DMS153 (cell line): ENCODE measurements around the gene TSR1.

Experiments
- DNase-seq: peaks from one replicate; lab custom pipeline; 2025; lab: John Stamatoyannopoulos, UW

The TSR1 gene

GRCh38 chr17:2336215-2336851 lies at the start of gene TSR1:
TSR1 (minus strand) TSS chr17:2336457; CDS start chr17:2336427, 30 bp downstream.
- peak; percentile 40 for DNase-seq

GRCh38 chr17:2385240-2386210 lies 49.3 kb upstream of the TSR1 start:
- DNase-seq, result no peak

GRCh38 chr17:2384439-2385127 lies 48.3 kb upstream of the TSR1 start:
- no peak for DNase-seq

DNA sequence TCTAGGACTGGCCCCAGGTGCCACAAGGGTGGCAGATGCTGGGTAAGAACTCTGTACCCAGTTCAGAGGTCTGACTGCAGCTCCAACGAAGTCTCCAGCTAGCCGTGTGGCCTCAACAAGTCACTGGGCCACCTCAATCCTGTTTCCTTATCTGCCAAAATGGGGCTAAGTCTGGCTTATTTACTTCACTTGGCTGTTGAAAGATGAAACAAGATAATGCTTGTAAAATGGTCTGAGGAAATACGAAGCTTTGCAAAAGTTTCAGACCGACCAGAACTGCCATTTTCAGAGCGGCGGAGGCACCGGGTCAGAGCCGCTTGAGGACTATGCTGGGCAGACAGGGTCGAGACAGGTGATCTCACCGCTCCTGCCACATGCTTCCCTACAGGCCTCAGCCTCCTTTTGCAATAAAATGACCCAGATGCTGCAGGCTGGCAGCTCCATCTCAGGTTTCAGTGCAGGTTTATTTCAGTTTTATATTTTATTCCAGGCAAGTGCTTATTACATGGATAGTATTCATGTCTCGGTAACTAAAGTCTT lies 47.4 kb upstream of the TSR1 start:
- no peak for DNase-seq

GRCh38 chr17:2380950-2381649 lies 44.8 kb upstream of the TSR1 start:
- no peak for DNase-seq

GRCh38 chr17:2380226-2380922 lies 44.1 kb upstream of the TSR1 start:
- no peak for DNase-seq

DNA sequence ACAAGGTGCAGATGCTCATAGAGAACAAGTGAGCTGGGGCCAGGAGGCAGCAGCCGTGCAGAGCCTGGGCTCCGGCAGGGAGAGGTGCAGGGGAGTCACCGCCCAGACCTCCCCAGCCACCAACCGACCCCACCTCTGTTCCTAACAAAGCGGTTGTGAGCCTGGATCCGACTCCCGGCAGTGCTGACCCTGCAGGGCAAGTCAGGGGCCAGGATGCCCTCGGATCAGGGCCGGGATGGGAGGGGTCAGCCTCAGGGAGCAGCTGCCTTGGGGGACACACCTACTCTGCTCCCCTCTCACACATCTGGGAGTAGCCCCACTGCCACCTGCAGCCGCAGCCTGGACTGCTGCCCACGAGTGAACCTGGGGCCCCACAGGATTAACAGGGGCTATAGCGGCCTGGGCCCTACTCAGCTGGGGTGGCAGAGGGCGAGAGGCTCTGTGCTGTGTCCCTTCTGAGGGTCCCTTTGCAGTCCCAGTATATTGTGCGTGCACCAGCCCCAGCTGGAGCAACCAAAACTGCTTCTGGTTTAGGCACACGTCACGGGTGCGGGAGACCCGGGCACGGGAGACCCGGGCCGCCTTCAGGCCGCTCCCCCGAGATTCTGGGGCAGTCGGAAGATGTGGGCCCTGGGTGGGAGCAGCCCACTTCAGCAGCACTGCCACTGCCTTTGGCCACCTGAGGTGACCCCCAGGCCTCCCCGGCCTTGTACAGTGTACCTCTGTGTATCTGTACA lies 43.4 kb upstream of the TSR1 start:
- no peak for DNase-seq

GRCh38 chr17:2378905-2379304 lies 42.6 kb upstream of the TSR1 start:
- DNase-seq, result no peak

DNA sequence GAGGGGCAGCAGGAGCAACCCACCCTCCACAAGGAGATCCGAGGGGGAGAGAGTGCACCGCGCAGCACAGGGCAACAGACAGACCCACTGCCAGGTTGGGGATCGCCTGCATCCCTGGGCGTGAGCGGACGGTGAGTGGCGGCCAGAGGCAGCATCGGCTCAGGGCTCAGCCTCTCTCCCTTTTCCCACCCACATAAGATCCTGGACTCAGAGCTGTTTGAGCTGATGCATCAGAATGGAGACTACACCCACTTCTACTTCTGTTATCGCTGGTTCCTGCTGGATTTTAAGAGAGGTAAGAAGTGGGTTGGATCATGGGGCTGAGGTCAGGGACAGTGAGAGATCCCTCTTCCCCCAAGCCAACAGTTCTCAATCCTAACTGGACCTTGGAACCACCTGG lies 41.4 kb upstream of the TSR1 start:
- no peak for DNase-seq

- no peak for DNase-seq
Measured at GRCh38 chr17:2376107-2376506, 39.9 kb upstream of the TSR1 start.

DNA sequence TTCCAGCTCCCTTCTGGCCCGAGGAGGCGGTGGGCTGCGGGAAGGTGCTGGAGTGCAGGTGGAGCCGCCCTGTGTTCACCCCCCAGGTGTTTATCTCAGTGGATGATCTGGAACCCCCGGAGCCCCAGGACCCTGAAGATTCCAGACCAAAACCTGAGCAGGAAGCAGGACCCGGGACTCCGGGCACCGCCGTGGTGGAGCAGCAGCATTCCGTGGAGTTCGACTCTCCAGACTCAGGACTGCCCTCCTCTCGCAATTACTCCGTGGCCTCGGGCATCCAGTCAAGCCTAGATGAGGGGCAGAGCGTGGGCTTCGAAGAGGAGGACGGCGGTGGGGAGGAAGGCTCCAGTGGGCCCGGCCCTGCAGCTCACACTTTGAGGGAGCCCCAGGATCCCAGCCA lies 39.1 kb upstream of the TSR1 start:
- no peak for DNase-seq

DNA sequence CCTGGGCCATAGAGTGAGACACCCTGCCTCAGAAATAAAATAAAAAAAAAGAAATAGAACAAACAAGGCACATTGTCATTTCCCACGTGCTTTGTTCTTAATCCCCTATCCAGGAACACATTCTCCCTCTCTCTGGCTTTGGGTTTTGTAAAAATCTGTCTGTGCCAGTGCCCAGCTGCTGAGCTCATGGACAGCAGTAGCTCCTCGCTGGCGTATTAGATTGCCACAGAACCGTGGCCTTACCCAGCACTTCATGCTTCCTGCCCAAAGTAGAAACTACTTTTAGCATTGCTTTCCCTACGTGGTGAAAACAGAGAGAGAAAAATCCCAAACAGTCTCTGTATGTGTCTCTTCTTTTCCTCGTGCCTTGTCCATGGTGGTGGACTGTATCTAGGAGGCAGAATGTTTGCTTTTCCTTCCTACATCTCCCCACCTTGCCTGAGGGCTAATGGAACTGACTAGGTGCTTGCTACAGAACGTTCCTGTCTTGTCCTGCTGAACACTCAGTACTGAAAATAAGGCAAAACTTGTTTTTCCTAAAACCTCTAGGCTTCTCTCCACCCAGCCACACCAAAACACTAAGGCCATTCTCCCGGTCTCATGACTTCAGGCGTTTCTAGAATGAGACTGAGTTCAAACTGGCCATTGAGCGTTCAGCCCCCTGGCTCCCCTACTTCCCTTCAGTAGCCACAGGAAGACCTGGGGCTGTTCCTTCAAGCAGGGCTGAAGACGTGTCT lies 38.5 kb upstream of the TSR1 start:
- DNase-seq, result no peak

- no peak for DNase-seq
Measured at GRCh38 chr17:2373179-2373578, 36.9 kb upstream of the TSR1 start.

- DNase-seq, result no peak
Measured at GRCh38 chr17:2372681-2373080, 36.4 kb upstream of the TSR1 start.

DNA sequence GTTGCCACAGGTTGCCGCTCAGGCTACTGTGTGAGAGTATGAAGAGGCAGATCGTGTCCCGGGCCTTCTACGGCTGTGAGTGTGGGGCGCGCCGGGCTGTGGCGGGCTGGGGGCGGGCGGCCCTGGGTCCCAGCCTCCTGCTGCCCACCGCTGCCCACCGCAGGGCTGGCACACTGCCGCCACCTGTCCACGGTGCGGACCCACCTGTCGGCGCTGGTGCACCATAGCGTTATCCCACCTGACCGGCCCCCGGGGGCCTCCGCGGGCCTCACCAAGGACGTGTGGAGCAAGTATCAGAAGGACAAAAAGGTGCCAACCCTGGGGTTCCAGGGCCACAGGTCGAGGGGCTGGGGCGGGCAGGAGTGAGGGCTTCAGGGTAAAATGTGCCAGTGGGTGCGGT lies 35.9 kb upstream of the TSR1 start:
- DNase-seq, result no peak

- DNase-seq, result no peak
Measured at GRCh38 chr17:2371183-2372130, 35.2 kb upstream of the TSR1 start.

- DNase-seq, result no peak
Measured at GRCh38 chr17:2370211-2370589, 33.9 kb upstream of the TSR1 start.

DNA sequence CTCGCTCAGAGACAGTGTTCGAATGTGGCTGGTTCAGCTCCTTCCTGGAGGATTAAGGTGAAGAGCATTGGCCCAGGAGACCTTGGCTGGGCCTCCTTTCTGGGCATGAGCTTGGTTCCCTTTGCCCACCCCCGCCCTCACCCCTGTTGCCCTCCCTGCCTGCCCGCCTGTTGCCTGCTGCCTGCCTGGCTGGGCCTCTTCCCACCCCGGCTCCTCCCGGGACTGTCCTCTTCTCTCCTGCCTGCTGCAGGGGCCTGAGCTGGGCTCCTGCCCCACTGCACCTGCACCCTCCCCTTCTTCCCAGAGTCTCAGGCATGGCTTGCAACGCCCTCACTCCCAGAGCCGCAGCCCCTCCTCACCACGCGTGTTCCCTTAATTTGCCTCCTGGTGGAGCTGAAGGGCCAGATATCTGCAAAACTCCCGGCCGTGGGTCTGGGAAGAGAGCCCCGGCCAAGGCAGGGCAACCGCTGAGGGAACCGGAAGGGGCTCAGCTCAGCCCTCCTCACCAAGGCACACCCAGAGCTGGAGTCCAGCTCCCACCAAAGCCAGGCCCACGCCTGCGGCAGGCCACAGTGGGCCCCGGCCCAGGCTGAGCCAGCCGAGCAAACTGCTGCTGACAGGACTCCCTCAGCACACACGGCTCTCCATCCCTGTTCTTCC lies 33.4 kb upstream of the TSR1 start:
- DNase-seq, result no peak
